Small intestine (tissue), 16 donors: ENCODE data around the gene SERPINF2. TPM values are rescaled to one million over a fixed set of nuclear protein-coding genes. Genes with fewer than 3 reads are reported as not detected.
"Not testable (repeated sequence)": the region's sequence is repeated elsewhere in the genome, so short reads cannot be mapped to it uniquely, and the experiment has no call there.

Experiments
- DNase-seq, 2 donors: peaks; one replicate each; pipeline versions ENCODE4 v3.0.0 to v3.0.0-alpha.2; 2013
- FAIRE-seq: peaks from 2 replicates; lab custom pipeline; 2012; peaks lifted over from hg19 to GRCh38; lab: Jason Lieb, UNC
- H3K27ac ChIP-seq, 3 donors: one replicate each; pipeline ENCODE4 v1.5.1; 2013; ENCODE audit warnings: low read length in 2 of 3, mild to moderate bottlenecking in 2 of 3, control low read depth in 1 of 3, inconsistent platforms in 1 of 3, low read depth in 1 of 3, moderate library complexity in 1 of 3
- H3K27me3 ChIP-seq, 3 donors: one replicate each; pipeline ENCODE4 v1.6.1; 2013; ENCODE audit warnings: low read length in 3 of 3, inconsistent platforms in 1 of 3; ENCODE audit not compliant: control insufficient read depth in 3 of 3, insufficient read depth in 3 of 3
- H3K36me3 ChIP-seq, 3 donors: one replicate each; pipeline ENCODE4 v1.6.1; 2013; ENCODE audit warnings: low read length in 3 of 3, inconsistent platforms in 1 of 3, low read depth in 1 of 3, mild to moderate bottlenecking in 1 of 3, moderate library complexity in 1 of 3; ENCODE audit not compliant: control insufficient read depth in 3 of 3, insufficient read depth in 2 of 3
- H3K4me1 ChIP-seq, 3 donors: one replicate each; pipeline ENCODE4 v1.6.1; 2013; ENCODE audit warnings: low read length in 2 of 3, inconsistent platforms in 1 of 3, low read depth in 1 of 3, mild to moderate bottlenecking in 1 of 3, moderate library complexity in 1 of 3; ENCODE audit not compliant: control insufficient read depth in 3 of 3, insufficient read depth in 2 of 3
- H3K4me3 ChIP-seq, 3 donors: one replicate each; pipeline ENCODE4 v1.5.1; 2013; ENCODE audit warnings: low read length in 3 of 3, control low read depth in 1 of 3, inconsistent platforms in 1 of 3, low read depth in 1 of 3, mild to moderate bottlenecking in 1 of 3, moderate library complexity in 1 of 3
- H3K9me3 ChIP-seq, 2 donors: one replicate each; pipeline ENCODE4 v1.6.1; 2013; ENCODE audit warnings: low read depth in 1 of 2, low read length in 1 of 2; ENCODE audit not compliant: control insufficient read depth in 2 of 2, insufficient read depth in 1 of 2
- WGBS, 3 donors: extraction: QIAGEN DNeasy Blood & Tissue Kit; methylation state at CpG; one replicate each; pipeline ENCODE4 v1.1.7; 2013; 5-methylcytosine and 5-hydroxymethylcytosine counted together
- long read RNA-seq, 10 donors: transcript quantifications; one replicate each; lab custom pipeline, GENCODE V29; 2026
- polyA plus RNA-seq, 4 donors: library from polyadenylated mRNA; stranded (reverse) in 3 of 4; unstranded in 1 of 4; fragments of 200-250 nt in 3 of 4; fragments of 120-200 nt in 1 of 4; gene quantifications; one replicate each; pipeline versions ENCODE4 v1.2.1 to v1.2.3, GENCODE V29; 2013
- donor health status: healthy with polysubstance abuse.
- donor health status: control.
- donor health status: control.
- donor health status: Bipolar disorder and iron deficiency.
- donor health status: healthy.

The SERPINF2 gene
- polyA plus RNA-seq, result 10 to 100 TPM in 1 of 4 donors, 1 to 10 TPM in 2, under 1 TPM in 1; 0.89 to 29.9 (median 3.1) TPM
- long read RNA-seq, donor 1, result 0 reads
- long read RNA-seq, donor 2, result 0 reads
- long read RNA-seq, donor 3, partial matches to known transcripts, result 9 of 11 reads
- long read RNA-seq, donor 3, other reads (novel, unspliced or antisense), result 0 of 11 reads
- long read RNA-seq, donor 4, result 0 reads
- long read RNA-seq, donor 5, result 0 reads
- long read RNA-seq, donor 6, partial matches to known transcripts, result 0 of 5 reads
- long read RNA-seq, donor 6, other reads (novel, unspliced or antisense), result 0 of 5 reads
- long read RNA-seq, donor 7, result 0 reads
- long read RNA-seq, donor 8, result 0 reads
- long read RNA-seq, donor 9, partial matches to known transcripts, result 0 of 1 reads
- long read RNA-seq, donor 9, other reads (novel, unspliced or antisense), result 0 of 1 reads
- long read RNA-seq, donor 10, partial matches to known transcripts, result 0 of 2 reads
- long read RNA-seq, donor 10, other reads (novel, unspliced or antisense), result 0 of 2 reads

- no peaks in the 10 kb centered on the region for H3K9me3 ChIP-seq
- H3K4me3 ChIP-seq, result no peak within 1 kb of the TSS
- H3K36me3 ChIP-seq, result peaks cover 0 to 14% (median 0%) of the 10 kb centered on the region in 3 donors
- DNase-seq (peak in 1 of 2 donors; percentile 80), FAIRE-seq (no peak)
- no peaks in the 10 kb centered on the region for H3K27me3 ChIP-seq
- peaks cover 0 to 28% (median 0%) of the 10 kb centered on the region in 3 donors for H3K4me1 ChIP-seq
- peak within 1 kb of the TSS in 1 of 3 donors; percentile 30 for H3K27ac ChIP-seq
- WGBS, 3 donors, result 24 to 50% (median 35%) methylated on average over 9 to 10 of the region's 10 CpGs
Observed at GRCh38 chr17:1742371-1743087, at the start of gene SERPINF2. Gene SERPINF2 (plus strand): TSS chr17:1742871. CDS start chr17:1744996, 2,125 bp downstream.

GRCh38 chr17:1693339-1693738 is 49.3 kb upstream of the SERPINF2 start:
- Histone ChIP-seq H3K4me3 (no peak overlapping the region), H3K4me1 (no peaks in the 10 kb centered on the region), H3K27ac (no peak overlapping the region), H3K36me3 (no peaks in the 10 kb centered on the region), H3K9me3 (peaks cover 0 to 3% of the 10 kb centered on the region in 2 donors), H3K27me3 (no peaks in the 10 kb centered on the region)
- DNase-seq, result no peak
- FAIRE-seq, result no peak
- WGBS, 3 donors, result 88 to 94% (median 91%) methylated on average over 7 of the region's 7 CpGs

DNA sequence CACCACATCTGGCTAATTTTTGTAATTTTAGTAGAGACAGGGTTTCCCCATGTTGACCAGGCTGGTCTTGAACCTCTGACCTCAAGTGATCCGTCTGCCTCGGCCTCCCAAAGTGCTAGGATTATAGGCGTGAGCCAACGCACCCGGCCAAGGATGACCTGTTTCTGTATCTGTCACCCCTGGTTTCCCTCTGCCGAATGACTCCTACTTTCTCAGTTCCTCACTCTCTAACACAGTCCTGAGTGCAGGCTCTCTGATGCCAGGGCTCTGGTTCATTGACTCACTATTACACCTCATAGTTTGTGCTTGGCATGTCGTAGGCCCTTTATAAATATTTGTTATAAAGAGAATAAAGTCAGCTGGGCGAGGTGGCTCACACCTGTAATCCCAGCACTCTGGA is 47.3 kb upstream of the SERPINF2 start:
- FAIRE-seq, result no peak
- peaks cover 0 to 3% of the 10 kb centered on the region in 2 donors for H3K9me3 ChIP-seq
- H3K4me1 ChIP-seq, result no peaks in the 10 kb centered on the region
- H3K36me3 ChIP-seq, result no peaks in the 10 kb centered on the region
- H3K27ac ChIP-seq, result no peak overlapping the region
- DNase-seq, result no peak
- no peaks in the 10 kb centered on the region for H3K27me3 ChIP-seq
- WGBS, 3 donors, result 81 to 84% (median 83%) methylated on average over 8 of the region's 8 CpGs
- H3K4me3 ChIP-seq, result no peak overlapping the region

DNA sequence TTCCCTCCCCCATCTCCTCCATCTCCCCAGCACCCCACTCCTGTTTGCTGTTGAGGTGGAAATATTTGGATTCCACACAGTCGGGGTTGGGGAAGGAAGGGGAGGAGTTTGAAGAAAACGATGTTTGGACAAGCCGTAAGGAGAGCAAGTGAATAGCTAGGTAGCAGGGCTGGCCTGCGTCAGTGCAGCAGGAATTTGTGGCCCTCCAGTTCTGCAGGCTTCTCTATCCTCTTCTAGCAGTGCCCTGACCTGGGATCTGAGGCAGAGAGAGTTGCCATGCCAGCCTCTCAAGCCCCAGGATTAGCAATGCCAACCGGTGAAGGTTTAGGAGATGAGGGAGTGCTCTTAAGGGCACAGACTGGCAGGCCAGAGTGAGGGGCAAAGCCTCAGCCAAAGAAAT is 45.0 kb upstream of the SERPINF2 start:
- FAIRE-seq (no peak), DNase-seq (no peak)
- Histone ChIP-seq H3K4me3 (no peak overlapping the region), H3K27ac (no peak overlapping the region), H3K9me3 (no peaks in the 10 kb centered on the region), H3K4me1 (no peaks in the 10 kb centered on the region), H3K27me3 (no peaks in the 10 kb centered on the region), H3K36me3 (no peaks in the 10 kb centered on the region)
- WGBS, 3 donors, result 48 to 61% (median 61%) methylated on average over 5 of the region's 5 CpGs

GRCh38 chr17:1699891-1700290 is 42.8 kb upstream of the SERPINF2 start:
- not testable (repeated sequence) for H3K4me1 ChIP-seq, H3K27me3 ChIP-seq, H3K36me3 ChIP-seq, DNase-seq, H3K4me3 ChIP-seq, FAIRE-seq, H3K9me3 ChIP-seq, H3K27ac ChIP-seq
- WGBS, 3 donors, result 78 to 87% (median 84%) methylated on average over 5 of the region's 5 CpGs

DNA sequence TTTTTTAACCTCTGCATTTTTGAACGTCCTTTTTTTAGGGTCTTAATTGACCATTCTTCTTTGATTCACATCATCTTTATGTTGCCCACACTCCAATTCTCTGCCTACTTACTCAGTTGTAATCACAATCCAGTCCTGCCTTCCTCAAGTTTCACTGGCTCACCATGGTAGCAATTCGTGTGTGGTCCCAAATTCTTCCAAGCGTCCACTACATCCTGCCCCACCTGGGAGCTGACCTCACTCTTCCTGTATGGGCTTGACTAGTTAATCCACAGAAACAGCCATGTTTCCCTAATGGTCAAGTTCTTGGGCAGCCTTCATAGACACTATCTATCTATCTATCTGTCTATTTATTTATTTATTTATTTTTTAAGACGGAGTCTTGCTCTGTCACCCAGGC is 39.6 kb upstream of the SERPINF2 start:
- H3K27ac ChIP-seq, result no peak overlapping the region
- 51 to 70% (median 65%) methylated on average over 4 of the region's 4 CpGs for whole genome bisulfite sequencing, 3 donors
- H3K9me3 ChIP-seq, result no peaks in the 10 kb centered on the region
- DNase-seq, result no peak
- H3K4me1 ChIP-seq, result peaks cover 0 to 2% (median 0%) of the 10 kb centered on the region in 3 donors
- FAIRE-seq, result no peak
- no peaks in the 10 kb centered on the region for H3K27me3 ChIP-seq
- H3K4me3 ChIP-seq, result no peak overlapping the region
- peaks cover 0 to 6% (median 3%) of the 10 kb centered on the region in 3 donors for H3K36me3 ChIP-seq

- H3K27ac ChIP-seq, result no peak overlapping the region
- no peaks in the 10 kb centered on the region for H3K9me3 ChIP-seq
- H3K27me3 ChIP-seq, result peaks cover 0 to 2% (median 0%) of the 10 kb centered on the region in 3 donors
- 77 to 91% (median 84%) methylated on average over 7 of the region's 7 CpGs for WGBS, 3 donors
- H3K4me3 ChIP-seq, result no peak overlapping the region
- DNase-seq, result no peak
- H3K36me3 ChIP-seq, result peaks cover 0 to 8% (median 4%) of the 10 kb centered on the region in 3 donors
- H3K4me1 ChIP-seq, result peaks cover 0 to 10% (median 0%) of the 10 kb centered on the region in 3 donors
- no peak for FAIRE-seq
Observed at GRCh38 chr17:1705004-1705403, 37.7 kb upstream of the SERPINF2 start.

GRCh38 chr17:1707107-1707506 is 35.6 kb upstream of the SERPINF2 start:
- H3K27me3 ChIP-seq, result peaks cover 0 to 2% (median 0%) of the 10 kb centered on the region in 3 donors
- no peak overlapping the region for H3K27ac ChIP-seq
- no peak for DNase-seq
- H3K4me3 ChIP-seq, result no peak overlapping the region
- 87 to 92% (median 90%) methylated on average over 5 of the region's 5 CpGs for WGBS, 3 donors
- peaks cover 0 to 14% (median 4%) of the 10 kb centered on the region in 3 donors for H3K36me3 ChIP-seq
- peaks cover 0 to 18% (median 3%) of the 10 kb centered on the region in 3 donors for H3K4me1 ChIP-seq
- no peaks in the 10 kb centered on the region for H3K9me3 ChIP-seq
- FAIRE-seq, result no peak
